PFSK-1 (cell line): ENCODE measurements around the gene SHLD1.

Experiments used
- FOXP2 ChIP-seq: optimal IDR thresholded peaks from 2 replicates; pipeline ENCODE3; 2011; ENCODE audit warnings: borderline replicate concordance, control low read depth, inconsistent platforms; ENCODE audit not compliant: insufficient read depth; ENCODE audit errors: extremely low read length, extremely low read depth
- POLR2AphosphoS5 ChIP-seq: IDR thresholded peaks from 2 replicates; pipeline ENCODE4 v1.6.1; 2012; ENCODE audit warnings: low read depth, mild to moderate bottlenecking, control low read depth, low read length, moderate library complexity
- REST ChIP-seq, 2 experiments: IDR thresholded peaks; 2 replicates each; pipeline versions ENCODE4 v1.6.1 to v1.8.0; 2011 to 2012; ENCODE audit warnings: low read depth in 2 of 2, low read length in 2 of 2, control low read depth in 1 of 2, inconsistent platforms in 1 of 2, mild to moderate bottlenecking in 1 of 2, moderate library complexity in 1 of 2; ENCODE audit not compliant: insufficient read depth in 1 of 2
- SIN3A ChIP-seq: IDR thresholded peaks from 2 replicates; pipeline ENCODE4 v1.6.1; 2012; ENCODE audit warnings: mild to moderate bottlenecking, low read length, moderate library complexity, borderline replicate concordance; ENCODE audit not compliant: insufficient read depth
- TAF1 ChIP-seq: IDR thresholded peaks from 2 replicates; pipeline ENCODE4 v1.6.1; 2012; ENCODE audit warnings: low read length, control low read depth, borderline replicate concordance; ENCODE audit not compliant: insufficient read depth

SHLD1 gene

GRCh38 chr20:5773589-5773988, 23.4 kb downstream of the SHLD1 start:
- TF ChIP-seq TAF1 (no peak), SIN3A (no peak), REST (IDR thresholded peaks at IDR 0.05; ENCODE audit: insufficient read depth in 1 of 2, low read depth in 2 of 2, low read length in 2 of 2) (no peak), POLR2AphosphoS5 (no peak), FOXP2 (no peak)

DNA sequence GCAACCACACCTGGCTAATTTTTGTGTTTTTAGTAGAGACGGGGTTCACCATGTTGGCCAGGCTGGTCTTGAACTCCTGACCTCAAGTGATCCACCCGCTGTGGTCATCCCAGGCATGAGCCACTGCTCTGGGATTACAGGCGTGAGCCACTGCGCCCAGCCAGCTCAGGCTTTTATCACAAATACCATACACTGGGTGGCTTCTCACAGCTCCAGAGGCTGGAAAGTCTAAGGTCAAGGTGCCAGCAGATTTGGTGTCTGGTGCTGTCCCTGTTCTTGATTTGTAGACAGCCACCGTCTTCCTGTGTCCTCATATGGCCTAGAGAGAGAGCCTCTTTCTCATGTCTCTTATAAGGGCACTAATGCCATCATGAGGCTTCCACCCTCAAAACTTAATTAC, 25.9 kb downstream of the SHLD1 start:
- TF ChIP-seq REST (IDR thresholded peaks at IDR 0.05; ENCODE audit: insufficient read depth in 1 of 2, low read depth in 2 of 2, low read length in 2 of 2) = no peak
- no peak for TF ChIP-seq FOXP2
- TF ChIP-seq POLR2AphosphoS5 = no peak
- TF ChIP-seq SIN3A = no peak
- TF ChIP-seq TAF1 = no peak

GRCh38 chr20:5779071-5779900, 29.1 kb downstream of the SHLD1 start:
- TF ChIP-seq FOXP2 (no peak), TAF1 (no peak), POLR2AphosphoS5 (no peak), REST (IDR thresholded peaks at IDR 0.05; ENCODE audit: insufficient read depth in 1 of 2, low read depth in 2 of 2, low read length in 2 of 2) (no peak), SIN3A (no peak)

DNA sequence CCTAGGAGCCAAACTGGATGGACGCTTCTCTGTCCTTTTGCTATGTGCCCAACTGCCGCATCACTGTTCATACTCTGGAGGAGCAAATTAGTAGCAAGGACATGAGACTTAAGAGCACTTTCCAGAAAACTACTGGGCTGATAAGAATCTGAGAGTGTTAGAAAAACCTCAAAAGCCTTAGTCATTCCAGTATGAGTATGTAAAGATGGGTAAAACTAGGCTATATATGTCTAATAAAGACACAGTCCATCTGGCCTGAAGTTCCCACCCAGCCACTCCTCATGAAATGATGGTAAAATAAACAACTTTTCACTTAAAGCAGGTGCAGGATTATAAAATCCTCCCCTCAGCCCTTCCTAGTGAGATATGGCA, 30.6 kb downstream of the SHLD1 start:
- TF ChIP-seq SIN3A (no peak), POLR2AphosphoS5 (no peak), TAF1 (no peak), FOXP2 (no peak), REST (IDR thresholded peaks at IDR 0.05; ENCODE audit: insufficient read depth in 1 of 2, low read depth in 2 of 2, low read length in 2 of 2) (no peak)
